PC-3 (cell line): ENCODE data around the gene SLC38A8. TPM values are rescaled to one million over a fixed set of nuclear protein-coding genes. Genes with fewer than 3 reads are reported as not detected.

Experiments used
- ATAC-seq: fragments of 200-7000 bp; cut with Tn5 transposase; 2 replicates; pipeline ENCODE4 v1.9.1; 2020; ENCODE audit warnings: mild to moderate bottlenecking, moderate library complexity
- BruUV-seq: library from RNA; stranded (reverse); fragments of 400-500 nt; replicated peaks from 2 replicates; lab custom pipeline; 2021; lab: Mats Ljungman, UMichigan
- CTCF ChIA-PET: fragments of 300-600 bp; sonication (Branson Sonifier 250); formaldehyde crosslinking; loops from one replicate; lab custom pipeline; 2022; ENCODE audit warnings: antibody characterized with exemption; lab: Charles Lee
- POLR2A ChIA-PET: fragments of 300-600 bp; sonication (Branson Sonifier 250); formaldehyde crosslinking; loops from one replicate; lab custom pipeline; 2022; ENCODE audit warnings: antibody characterized with exemption; ENCODE audit not compliant: unreplicated experiment; lab: Charles Lee
- DNase-seq: peaks from one replicate; pipeline ENCODE4 v3.0.0-alpha.2; 2015
- H2AFZ ChIP-seq: fragments of 300-600 bp; sonication (generic); 2 replicates; pipeline ENCODE4 v1.6.0; 2016; ENCODE audit warnings: antibody characterized with exemption, low read length
- H3F3A ChIP-seq: fragments of 300-600 bp; sonication (generic); one replicate; pipeline ENCODE4 v1.6.0; 2017; ENCODE audit warnings: antibody characterized with exemption, low read length, control low read depth, mild to moderate bottlenecking; ENCODE audit not compliant: unreplicated experiment
- H3K27ac ChIP-seq: fragments of 300-600 bp; sonication (generic); 2 replicates; pipeline ENCODE4 v1.5.1; 2016; ENCODE audit warnings: mild to moderate bottlenecking, low read length
- H3K27me3 ChIP-seq: fragments of 300-600 bp; sonication (generic); 2 replicates; pipeline ENCODE4 v1.6.1; 2016; ENCODE audit warnings: low read length, mixed read lengths
- H3K36me3 ChIP-seq: fragments of 300-600 bp; sonication (generic); 2 replicates; pipeline ENCODE4 v1.6.1; 2016; ENCODE audit warnings: low read depth, mixed run types, low read length, mixed read lengths
- H3K4me1 ChIP-seq: fragments of 300-600 bp; sonication (generic); 2 replicates; pipeline ENCODE4 v1.5.1; 2016; ENCODE audit warnings: low read length; ENCODE audit not compliant: insufficient read depth
- H3K4me2 ChIP-seq: fragments of 300-600 bp; sonication (generic); 2 replicates; pipeline ENCODE4 v1.6.0; 2016; ENCODE audit warnings: low read length
- H3K4me3 ChIP-seq: fragments of 300-600 bp; sonication (generic); 2 replicates; pipeline ENCODE4 v1.5.1; 2016; ENCODE audit warnings: mild to moderate bottlenecking, low read length, mixed read lengths
- H3K79me2 ChIP-seq: fragments of 300-600 bp; sonication (generic); 2 replicates; pipeline ENCODE4 v1.6.1; 2017; ENCODE audit warnings: low read length, mixed read lengths
- H3K9ac ChIP-seq: fragments of 300-600 bp; sonication (generic); 2 replicates; pipeline ENCODE4 v1.6.0; 2016; ENCODE audit warnings: mild to moderate bottlenecking, low read length
- H3K9me2 ChIP-seq: fragments of 300-600 bp; sonication (generic); replicated peaks from 2 replicates; pipeline ENCODE4 v1.6.1; 2016; ENCODE audit warnings: mixed run types, low read length, mixed read lengths
- H3K9me3 ChIP-seq: fragments of 300-600 bp; sonication (generic); 2 replicates; pipeline ENCODE4 v1.6.1; 2016; ENCODE audit warnings: low read length, mixed read lengths
- H4K20me1 ChIP-seq: fragments of 300-600 bp; sonication (generic); 2 replicates; pipeline ENCODE4 v1.6.1; 2016; ENCODE audit warnings: low read length, mixed read lengths
- CTCF ChIP-seq: fragments of 300-600 bp; sonication (generic); conservative IDR thresholded peaks from 2 replicates; pipeline ENCODE4 v1.5.1; 2017; ENCODE audit warnings: antibody characterized with exemption, low read depth, mild to moderate bottlenecking, low read length
- EZH2 ChIP-seq: fragments of 300-600 bp; sonication (generic); IDR thresholded peaks from one replicate; pipeline ENCODE4 v1.6.1; 2017; ENCODE audit warnings: antibody characterized with exemption, mild to moderate bottlenecking, low read length; ENCODE audit not compliant: unreplicated experiment
- EZH2phosphoT487 ChIP-seq: fragments of 300-600 bp; sonication (generic); IDR thresholded peaks from 2 replicates; pipeline ENCODE4 v1.6.1; 2018; ENCODE audit warnings: mild to moderate bottlenecking, antibody characterized with exemption, low read length, borderline replicate concordance
- intact Hi-C: fragments of 100-400 bp; cut with micrococcal nuclease; formaldehyde crosslinking; loops from 2 replicates; pipeline ENCODE4 v1.9.0; 2023
- total RNA-seq: library from RNA; depleted of rRNA; stranded (reverse); fragments of >200 nt; gene quantifications from 2 replicates; pipeline ENCODE4 v1.2.3, GENCODE V29; 2014

SLC38A8 gene
- total RNA-seq, 1 experiment from 2014 or later: not detected

DNA sequence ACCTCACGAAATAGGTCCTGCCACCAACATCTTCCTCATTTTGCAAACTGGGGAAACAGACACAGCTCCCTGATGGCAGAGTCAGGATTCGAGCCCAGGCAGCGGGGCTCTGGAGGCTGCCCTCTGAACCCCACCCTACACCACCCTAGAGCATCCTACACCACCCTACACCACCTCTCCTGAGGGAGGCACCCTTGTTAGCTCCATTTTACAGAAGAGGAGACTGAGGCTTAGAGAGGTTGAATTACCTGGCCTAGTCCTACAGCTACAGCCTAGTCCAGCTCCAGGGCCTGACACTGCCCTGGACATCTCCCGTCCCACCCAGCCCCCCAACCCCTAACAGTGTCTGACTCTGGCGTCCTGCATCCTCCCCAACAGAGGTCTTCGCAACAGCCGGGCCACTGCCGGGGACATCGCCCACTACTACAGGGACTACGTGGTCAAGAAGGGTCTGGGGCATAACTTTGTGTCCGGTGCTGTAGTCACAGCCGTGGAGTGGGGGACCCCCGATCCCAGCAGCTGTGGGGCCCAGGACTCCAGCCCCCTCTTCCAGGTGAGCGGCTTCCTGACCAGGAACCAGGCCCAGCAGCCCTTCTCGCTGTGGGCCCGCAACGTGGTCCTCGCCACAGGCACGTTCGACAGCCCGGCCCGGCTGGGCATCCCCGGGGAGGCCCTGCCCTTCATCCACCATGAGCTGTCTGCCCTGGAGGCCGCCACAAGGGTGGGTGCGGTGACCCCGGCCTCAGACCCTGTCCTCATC is 77.7 kb downstream of the SLC38A8 start:
- Histone ChIP-seq H3K4me3 (no peak overlapping the region), H3K27me3 (no peaks in the 10 kb centered on the region), H3K36me3 (no peaks in the 10 kb centered on the region; the same call in 1 of the 2 replicates), H3K9ac (no peak overlapping the region), H3K4me1 (no peaks in the 10 kb centered on the region), H3K79me2 (no peaks in the 10 kb centered on the region), H4K20me1 (no peaks in the 10 kb centered on the region), H3F3A (no peaks in the 10 kb centered on the region), H2AFZ (no peak overlapping the region), H3K9me3 (no peaks in the 10 kb centered on the region), H3K9me2 (no peaks in the 10 kb centered on the region), H3K27ac (no peak overlapping the region), H3K4me2 (no peak overlapping the region)
- no TSS peak for BruUV-seq
- ATAC-seq (no peak), DNase-seq (no peak)
- ChIA-PET POLR2A (no interaction called here), CTCF (no interaction called here)
- TF ChIP-seq EZH2: no peak
- no peak for TF ChIP-seq EZH2phosphoT487
- no peak for TF ChIP-seq CTCF
- intact Hi-C loops: no loop called here

GRCh38 chr16:83963277-83964119 is 79.1 kb downstream of the SLC38A8 start:
- H3K79me2 ChIP-seq: no peaks in the 10 kb centered on the region
- H3K4me3 ChIP-seq: no peak overlapping the region
- ChIA-PET CTCF (no interaction called here), POLR2A (no interaction called here)
- H3K36me3 ChIP-seq: no peaks in the 10 kb centered on the region; the same call in 1 of the 2 replicates
- H4K20me1 ChIP-seq: no peaks in the 10 kb centered on the region
- no peak overlapping the region for H3K4me2 ChIP-seq
- no peak for DNase-seq
- H3K27ac ChIP-seq: no peak overlapping the region
- TF ChIP-seq CTCF (no peak), EZH2phosphoT487 (no peak), EZH2 (no peak)
- no peaks in the 10 kb centered on the region for H3F3A ChIP-seq
- H2AFZ ChIP-seq: no peak overlapping the region
- no peaks in the 10 kb centered on the region for H3K4me1 ChIP-seq
- ATAC-seq: no peak
- no peaks in the 10 kb centered on the region for H3K9me2 ChIP-seq
- H3K27me3 ChIP-seq: no peaks in the 10 kb centered on the region
- H3K9ac ChIP-seq: no peak overlapping the region
- no peaks in the 10 kb centered on the region for H3K9me3 ChIP-seq
- BruUV-seq: no TSS peak
- intact Hi-C loops: no loop called here
